ENCODE results near the gene E2F3. TPM values are rescaled to one million over a fixed set of nuclear protein-coding genes. Genes with fewer than 3 reads are reported as not detected.

E2F3 gene
- total RNA-seq, 4 donors from 2014 or later, result 5.8 to 10.7 (median 9.1) TPM

DNA sequence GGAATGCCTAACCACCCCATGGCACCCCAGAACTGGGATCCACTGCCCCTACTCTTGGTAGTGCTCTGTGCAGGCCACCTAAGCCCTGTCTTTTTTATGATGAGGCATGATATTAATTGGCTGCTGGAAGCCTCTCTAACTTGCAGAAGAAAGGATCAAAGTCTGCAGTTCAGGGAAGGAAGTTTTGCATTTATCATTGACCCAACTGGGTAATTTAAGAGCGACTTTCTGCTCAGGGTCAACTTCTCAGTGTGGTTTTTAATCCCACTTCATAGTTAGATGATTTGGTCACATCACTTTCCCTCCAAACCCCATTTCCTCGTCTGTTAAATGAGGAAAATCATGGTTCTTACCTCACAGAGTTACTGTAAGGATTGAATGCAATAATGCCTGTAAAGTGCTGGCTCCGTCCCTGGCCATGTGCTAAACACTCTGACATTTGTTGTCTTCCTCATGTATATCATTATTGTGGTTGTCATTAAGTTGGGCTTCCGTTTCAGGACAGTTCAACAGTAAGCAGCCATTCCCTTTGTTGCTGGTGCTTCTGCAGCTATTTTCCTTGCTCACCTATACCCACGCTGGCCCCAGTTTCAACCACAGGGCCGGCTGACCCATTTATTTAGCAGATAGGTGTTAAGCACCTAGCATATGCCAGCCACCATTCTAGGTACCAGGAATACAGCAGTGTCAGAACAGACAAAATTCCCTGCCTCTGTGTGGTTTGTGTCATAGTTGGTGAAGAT is 14.2 kb downstream of the E2F3 start:
- ATAC-seq (ENCODE audit: low FRiP score) (no peak), DNase-seq (ENCODE audit: low spot score) (no peak)
- TF ChIP-seq, protein P1, sequence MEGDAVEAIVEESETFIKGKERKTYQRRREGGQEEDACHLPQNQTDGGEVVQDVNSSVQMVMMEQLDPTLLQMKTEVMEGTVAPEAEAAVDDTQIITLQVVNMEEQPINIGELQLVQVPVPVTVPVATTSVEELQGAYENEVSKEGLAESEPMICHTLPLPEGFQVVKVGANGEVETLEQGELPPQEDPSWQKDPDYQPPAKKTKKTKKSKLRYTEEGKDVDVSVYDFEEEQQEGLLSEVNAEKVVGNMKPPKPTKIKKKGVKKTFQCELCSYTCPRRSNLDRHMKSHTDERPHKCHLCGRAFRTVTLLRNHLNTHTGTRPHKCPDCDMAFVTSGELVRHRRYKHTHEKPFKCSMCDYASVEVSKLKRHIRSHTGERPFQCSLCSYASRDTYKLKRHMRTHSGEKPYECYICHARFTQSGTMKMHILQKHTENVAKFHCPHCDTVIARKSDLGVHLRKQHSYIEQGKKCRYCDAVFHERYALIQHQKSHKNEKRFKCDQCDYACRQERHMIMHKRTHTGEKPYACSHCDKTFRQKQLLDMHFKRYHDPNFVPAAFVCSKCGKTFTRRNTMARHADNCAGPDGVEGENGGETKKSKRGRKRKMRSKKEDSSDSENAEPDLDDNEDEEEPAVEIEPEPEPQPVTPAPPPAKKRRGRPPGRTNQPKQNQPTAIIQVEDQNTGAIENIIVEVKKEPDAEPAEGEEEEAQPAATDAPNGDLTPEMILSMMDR (IDR thresholded peaks at IDR 0.05), result no peak

DNA sequence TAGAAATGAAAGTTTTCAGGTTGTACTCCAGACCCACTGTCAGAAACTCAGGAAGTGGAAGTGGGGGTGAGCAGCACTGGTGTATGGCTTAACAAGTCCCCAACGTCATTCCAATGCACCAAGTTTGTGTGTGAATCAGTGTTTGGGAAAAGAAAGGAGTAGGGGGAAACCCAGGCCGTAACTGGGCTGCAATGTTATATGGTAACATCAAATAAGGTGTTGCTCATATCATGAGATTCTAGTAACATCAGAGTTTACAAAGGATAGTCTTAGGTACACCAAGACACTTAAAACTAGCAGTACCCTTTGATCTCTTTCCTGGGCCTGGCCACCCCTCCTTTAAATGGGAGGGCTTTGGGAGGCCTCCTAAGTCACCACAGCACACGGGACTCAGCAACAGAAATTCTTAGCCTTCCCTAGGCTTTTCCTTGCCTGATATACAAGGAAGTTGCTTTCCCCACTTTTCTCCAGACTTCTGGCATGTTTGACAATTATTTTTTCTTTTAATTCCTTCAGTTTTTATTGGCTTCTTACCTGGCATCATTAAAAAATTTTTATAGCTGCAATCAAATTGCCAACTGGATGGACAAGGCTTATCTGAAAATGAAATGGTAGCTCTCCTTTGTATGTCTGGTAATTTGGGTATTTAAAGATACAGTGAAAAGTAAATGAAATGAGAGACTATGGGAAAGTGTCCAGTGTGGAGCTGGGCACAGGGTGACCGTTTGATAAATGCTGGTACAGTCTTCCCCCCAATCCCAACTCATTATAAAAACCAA is 15.1 kb downstream of the E2F3 start:
- no peak for DNase-seq (ENCODE audit: low spot score)
- ATAC-seq (ENCODE audit: low FRiP score), result no peak
- TF ChIP-seq, protein P1 (IDR thresholded peaks at IDR 0.05), result no peak

DNA sequence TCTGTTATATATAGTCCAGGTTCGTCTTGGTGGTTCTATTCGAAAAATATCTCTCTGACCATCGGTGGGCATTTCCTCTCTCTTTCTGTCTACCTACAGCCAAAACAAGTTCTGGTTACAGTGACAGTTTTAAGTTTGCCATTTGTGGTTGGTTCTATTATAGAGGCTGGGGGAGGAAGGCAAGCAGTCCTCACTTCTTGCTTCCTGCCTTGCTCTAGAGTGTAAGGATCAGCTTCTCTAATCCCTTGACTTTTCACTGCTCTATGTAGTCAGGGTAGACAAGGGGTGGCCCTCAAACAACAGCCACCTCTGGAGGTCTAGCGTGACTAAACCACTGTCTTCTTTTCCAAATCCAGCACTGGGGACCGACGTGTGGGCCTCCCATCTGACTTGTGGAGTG is 16.1 kb downstream of the E2F3 start:
- TF ChIP-seq, protein P1 (IDR thresholded peaks at IDR 0.05), result no peak
- no peak for ATAC-seq (ENCODE audit: low FRiP score)
- DNase-seq (ENCODE audit: low spot score), result no peak

DNA sequence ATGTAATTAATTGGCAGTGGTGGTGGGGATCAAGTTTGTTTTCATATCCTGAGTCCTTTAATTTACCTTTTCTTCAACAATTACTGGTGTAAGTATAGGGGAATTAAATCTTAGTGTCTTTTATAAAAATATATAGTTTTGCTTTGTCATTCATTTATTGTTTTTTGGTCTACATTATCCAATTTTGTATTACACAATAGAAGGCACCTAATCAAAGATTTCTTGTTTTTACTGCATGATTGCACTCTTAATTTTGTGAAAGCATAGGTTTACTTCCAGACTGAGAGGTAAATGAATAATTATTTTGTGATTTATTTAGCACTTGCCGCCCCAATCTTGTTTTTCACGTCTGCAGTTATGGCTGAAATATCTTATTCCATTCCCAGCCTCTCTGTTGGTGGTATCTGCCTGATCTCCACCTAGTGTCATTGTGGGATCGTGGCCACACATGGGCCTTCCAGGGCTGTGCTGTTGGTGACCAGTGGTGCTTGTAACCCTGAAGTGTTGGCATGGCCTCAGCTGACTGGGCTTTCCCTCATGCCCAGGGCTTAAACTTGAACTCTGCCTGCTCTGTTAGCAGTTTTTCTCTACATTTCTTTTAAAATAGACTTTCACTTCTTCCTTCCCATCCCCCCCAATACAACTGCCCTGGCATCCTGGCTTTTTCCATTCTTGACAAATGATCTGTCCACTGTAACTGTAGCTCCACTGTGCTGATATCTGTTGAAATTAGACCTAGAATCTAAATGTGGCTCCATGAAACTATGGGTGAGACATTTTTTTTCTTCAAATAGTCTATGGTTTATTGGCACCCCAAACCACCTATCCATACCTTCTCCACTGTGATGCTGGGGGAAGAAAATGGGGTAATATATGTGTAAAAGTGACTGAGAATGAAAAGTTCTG is 24.8 kb downstream of the E2F3 start:
- TF ChIP-seq, protein P1 (IDR thresholded peaks at IDR 0.05), result no peak
- ATAC-seq (ENCODE audit: low FRiP score) (no peak), DNase-seq (ENCODE audit: low spot score) (no peak)

DNA sequence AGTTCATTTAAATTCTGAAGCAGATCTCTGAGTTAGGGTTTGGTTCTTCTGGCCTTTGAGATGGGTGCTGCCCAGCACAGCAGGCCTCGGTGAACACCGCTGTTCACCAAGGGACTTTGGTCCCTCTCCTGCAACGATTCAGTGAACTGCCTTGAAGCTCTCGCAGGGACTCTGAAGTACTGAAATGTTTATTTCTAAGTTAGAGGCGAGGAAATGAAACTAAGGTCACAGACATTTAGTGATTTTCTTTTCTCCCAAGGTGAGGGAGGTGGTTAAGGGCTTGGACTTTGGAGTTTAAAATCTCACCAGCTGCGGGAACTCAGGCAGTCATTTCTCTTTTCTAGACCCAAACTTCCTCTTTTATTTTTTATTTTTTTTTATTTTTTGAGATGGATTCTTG is 26.2 kb downstream of the E2F3 start:
- no peak for DNase-seq (ENCODE audit: low spot score)
- no peak for ATAC-seq (ENCODE audit: low FRiP score)
- TF ChIP-seq, protein P1 (IDR thresholded peaks at IDR 0.05), result no peak

DNA sequence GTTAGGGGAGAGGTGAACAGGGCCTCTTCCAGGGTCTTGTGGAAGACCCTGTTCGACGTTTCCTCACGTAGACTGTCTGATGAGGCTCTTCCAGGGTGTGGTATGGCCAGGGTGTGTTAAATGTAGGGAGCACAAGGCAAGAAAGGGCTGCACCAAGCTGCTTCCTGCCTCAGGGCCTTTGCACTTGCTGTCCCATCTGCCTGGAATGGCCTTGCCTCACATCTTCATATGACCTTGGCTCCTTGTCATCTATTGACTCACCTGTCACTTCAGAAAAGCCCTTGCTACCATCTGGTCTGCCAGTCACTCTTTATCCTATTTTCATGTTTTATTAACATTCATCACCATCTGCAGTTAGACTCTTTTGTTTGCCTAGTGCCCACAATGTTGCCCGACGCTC is 31.0 kb downstream of the E2F3 start:
- TF ChIP-seq, protein P1 (IDR thresholded peaks at IDR 0.05), result no peak

More for the DNA sequence above, 31.0 kb downstream of the E2F3 start:
- no peak for DNase-seq (ENCODE audit: low spot score)
- ATAC-seq (ENCODE audit: low FRiP score), result no peak

Data from omental fat pad (tissue), 4 donors.